HepG2 (cell line): ENCODE results near the gene DDIAS. TPM values are rescaled to one million over a fixed set of nuclear protein-coding genes. Genes with fewer than 3 reads are reported as not detected.

Experiments
- JUN ChIP-seq: sonication (generic); formaldehyde crosslinking; IDR thresholded peaks from 2 replicates; pipeline ENCODE4 v1.4.0; 2020; ENCODE audit warnings: mild to moderate bottlenecking, missing genetic modification reagents
- KDM4B ChIP-seq: sonication (generic); formaldehyde crosslinking; IDR thresholded peaks from 2 replicates; pipeline ENCODE4 v1.4.0; 2020; ENCODE audit warnings: missing genetic modification reagents
- MTF2 ChIP-seq: sonication (generic); formaldehyde crosslinking; IDR thresholded peaks from 2 replicates; pipeline ENCODE4 v1.5.0; 2020; ENCODE audit warnings: missing genetic modification reagents, borderline replicate concordance
- MXD4 ChIP-seq: IDR thresholded peaks from 2 replicates; pipeline ENCODE4 v1.6.1; 2016; ENCODE audit warnings: mild to moderate bottlenecking, missing biosample characterization, missing genetic modification reagents
- POLR2A ChIP-seq, 2 experiments: IDR thresholded peaks; 2 replicates each; pipeline ENCODE4 v1.6.1; 2011; ENCODE audit warnings: low read depth in 2 of 2, low read length in 2 of 2, mild to moderate bottlenecking in 1 of 2, moderate library complexity in 1 of 2; ENCODE audit not compliant: insufficient read depth in 1 of 2
- PRPF4 ChIP-seq: fragments of 200-400 bp; formaldehyde crosslinking; IDR thresholded peaks from 2 replicates; pipeline ENCODE4 v1.6.1; 2016; ENCODE audit warnings: low read length, low read depth; ENCODE audit not compliant: poor library complexity, severe bottlenecking
- SIN3B ChIP-seq: fragments of 150-350 bp; IDR thresholded peaks from 2 replicates; pipeline ENCODE4 v1.6.1; 2014; ENCODE audit warnings: low read length
- SNAPC2 ChIP-seq: sonication (generic); formaldehyde crosslinking; IDR thresholded peaks from 2 replicates; pipeline ENCODE4 v1.8.1; 2022; ENCODE audit warnings: mild to moderate bottlenecking, missing genetic modification reagents
- ZNF18 ChIP-seq: sonication (generic); formaldehyde crosslinking; IDR thresholded peaks from 2 replicates; pipeline ENCODE4 v1.8.0; 2022; ENCODE audit warnings: mild to moderate bottlenecking, missing genetic modification reagents; ENCODE audit not compliant: insufficient replicate concordance
- ZNF281 ChIP-seq: sonication (generic); formaldehyde crosslinking; IDR thresholded peaks from 2 replicates; pipeline ENCODE4 v1.4.0; 2020; ENCODE audit warnings: missing genetic modification reagents, borderline replicate concordance
- ZNF609 ChIP-seq: sonication (generic); formaldehyde crosslinking; IDR thresholded peaks from 2 replicates; pipeline ENCODE4 v1.4.0; 2020; ENCODE audit warnings: mild to moderate bottlenecking, missing genetic modification reagents, borderline replicate concordance
- ZNF616 ChIP-seq: sonication (generic); formaldehyde crosslinking; IDR thresholded peaks from 2 replicates; pipeline ENCODE4 v1.5.0; 2020; ENCODE audit warnings: low read depth, mild to moderate bottlenecking, missing genetic modification reagents
- ZNF644 ChIP-seq: IDR thresholded peaks from 2 replicates; pipeline ENCODE4 v1.6.1; 2016; ENCODE audit warnings: low read depth
- ZNF749 ChIP-seq: sonication (generic); formaldehyde crosslinking; IDR thresholded peaks from 2 replicates; pipeline ENCODE4 v1.8.0; 2022; ENCODE audit warnings: mild to moderate bottlenecking, missing genetic modification reagents, moderate library complexity, borderline replicate concordance
- ZNF792 ChIP-seq: IDR thresholded peaks from 2 replicates; pipeline ENCODE4 v1.6.1; 2016
- ZSCAN21 ChIP-seq: sonication (generic); formaldehyde crosslinking; IDR thresholded peaks from 2 replicates; pipeline ENCODE4 v1.8.0; 2022; ENCODE audit warnings: mild to moderate bottlenecking, missing genetic modification reagents, moderate library complexity, borderline replicate concordance
- polyA plus RNA-seq, 8 experiments: library from polyadenylated mRNA; depleted of rRNA in 3 of 8; stranded (reverse) in 7 of 8; unstranded in 1 of 8; fragments of >200 nt; fragmentation: Illumina TruSeq in 4 of 8; extraction: Trizol in 4 of 8; gene quantifications; 2 replicates each; pipeline versions ENCODE4 v1.2.1 to v1.2.3, GENCODE V29; 2011 to 2016; ENCODE audit warnings: low read depth in 4 of 8, missing spikeins in 1 of 8, mixed read lengths in 1 of 8; ENCODE audit not compliant: insufficient read depth in 1 of 8
- total RNA-seq, 5 experiments: library from RNA; depleted of rRNA; stranded (reverse); fragments of >200 nt; fragmentation: Illumina TruSeq; extraction: Trizol; gene quantifications; 2 replicates each; pipeline ENCODE4 v1.2.3, GENCODE V29; 2016; ENCODE audit warnings: low read depth in 1 of 5
- TF ChIP-seq, protein P1 (sequence below): sonication (generic); formaldehyde crosslinking; IDR thresholded peaks from 2 replicates; pipeline ENCODE4 v1.4.0; 2020; ENCODE audit warnings: missing genetic modification reagents

DDIAS gene
- total and polyA plus RNA-seq, 2 of the 13 experiments (the other 11 are each of a cell fraction or from before 2014, with no cell fraction given): 3.5 to 13.0 TPM

DNA sequence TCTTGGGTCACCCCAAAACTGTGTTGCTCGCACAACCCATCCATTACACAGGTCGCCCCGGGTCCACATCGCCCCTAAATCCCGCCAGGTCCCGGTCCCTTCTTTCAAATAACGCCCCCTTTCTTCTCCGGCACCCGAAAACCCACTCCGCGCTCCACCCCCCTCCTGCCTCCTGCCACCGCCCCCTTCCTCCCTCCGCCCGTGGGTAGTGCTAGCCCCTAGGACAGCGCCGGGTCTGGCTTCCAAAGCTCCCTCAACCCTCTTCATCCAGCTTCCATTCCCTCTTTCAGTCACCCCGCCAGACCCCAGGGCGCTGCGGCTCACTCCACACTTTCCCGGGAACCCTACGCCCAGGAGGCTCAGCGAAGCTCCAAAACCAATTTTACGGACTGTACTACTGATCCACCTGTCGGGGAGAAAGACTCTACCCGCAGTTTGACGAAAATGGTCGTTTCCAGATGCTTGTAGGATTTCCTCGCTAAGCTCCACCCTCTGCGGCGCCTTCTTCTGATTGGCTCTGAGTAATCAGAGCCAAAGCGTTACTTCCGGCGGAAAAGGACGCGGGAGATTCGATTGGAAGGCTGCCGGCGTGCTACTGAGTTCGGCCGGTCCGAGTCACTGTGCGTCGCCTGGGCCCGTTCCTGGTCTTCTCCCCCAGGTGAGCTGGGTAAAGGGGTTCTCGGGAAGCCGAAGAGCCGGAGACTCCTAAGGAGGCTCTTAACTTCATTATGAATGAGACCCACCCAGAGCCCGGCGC lies at the start of gene DDIAS (continued):
- TF ChIP-seq ZNF281 (CRISPR knock-in tag): peak; percentile 31; the same call in 1 of the 2 replicates
- peak; percentile 69; the same call in 1 of the 2 replicates for TF ChIP-seq ZNF749 (CRISPR knock-in tag)
- TF ChIP-seq, protein P1, sequence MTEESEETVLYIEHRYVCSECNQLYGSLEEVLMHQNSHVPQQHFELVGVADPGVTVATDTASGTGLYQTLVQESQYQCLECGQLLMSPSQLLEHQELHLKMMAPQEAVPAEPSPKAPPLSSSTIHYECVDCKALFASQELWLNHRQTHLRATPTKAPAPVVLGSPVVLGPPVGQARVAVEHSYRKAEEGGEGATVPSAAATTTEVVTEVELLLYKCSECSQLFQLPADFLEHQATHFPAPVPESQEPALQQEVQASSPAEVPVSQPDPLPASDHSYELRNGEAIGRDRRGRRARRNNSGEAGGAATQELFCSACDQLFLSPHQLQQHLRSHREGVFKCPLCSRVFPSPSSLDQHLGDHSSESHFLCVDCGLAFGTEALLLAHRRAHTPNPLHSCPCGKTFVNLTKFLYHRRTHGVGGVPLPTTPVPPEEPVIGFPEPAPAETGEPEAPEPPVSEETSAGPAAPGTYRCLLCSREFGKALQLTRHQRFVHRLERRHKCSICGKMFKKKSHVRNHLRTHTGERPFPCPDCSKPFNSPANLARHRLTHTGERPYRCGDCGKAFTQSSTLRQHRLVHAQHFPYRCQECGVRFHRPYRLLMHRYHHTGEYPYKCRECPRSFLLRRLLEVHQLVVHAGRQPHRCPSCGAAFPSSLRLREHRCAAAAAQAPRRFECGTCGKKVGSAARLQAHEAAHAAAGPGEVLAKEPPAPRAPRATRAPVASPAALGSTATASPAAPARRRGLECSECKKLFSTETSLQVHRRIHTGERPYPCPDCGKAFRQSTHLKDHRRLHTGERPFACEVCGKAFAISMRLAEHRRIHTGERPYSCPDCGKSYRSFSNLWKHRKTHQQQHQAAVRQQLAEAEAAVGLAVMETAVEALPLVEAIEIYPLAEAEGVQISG: peak; percentile 71
- TF ChIP-seq ZNF792 (CRISPR knock-in tag): peak; percentile 61; the same call in 1 of the 2 replicates
- TF ChIP-seq ZNF18: no peak
- TF ChIP-seq PRPF4: no peak
- no peak for TF ChIP-seq SNAPC2 (CRISPR knock-in tag)
- no peak for TF ChIP-seq ZNF609
- TF ChIP-seq MXD4: peak; percentile 99
- TF ChIP-seq ZSCAN21 (CRISPR knock-in tag): no peak; the same call in 1 of the 2 replicates
- TF ChIP-seq MTF2 (CRISPR knock-in tag): no peak
- peak; percentile 8 to 56; a peak in 3 of 4 replicates for TF ChIP-seq POLR2A (IDR thresholded peaks at IDR 0.05; ENCODE audit: insufficient read depth in 1 of 2, low read depth in 2 of 2, low read length in 2 of 2)
- peak; percentile 99 for TF ChIP-seq SIN3B
- 0 out of 2 replicates have a peak, but pooled peaks have one; percentile 9 for TF ChIP-seq ZNF616
- no peak for TF ChIP-seq KDM4B
- no peak for TF ChIP-seq ZNF644 (CRISPR knock-in tag)
- no peak; the same call in 1 of the 2 replicates for TF ChIP-seq JUN (CRISPR knock-in tag)
